Measurements from ENCODE around the gene CNGA2. TPM values are rescaled to one million over a fixed set of nuclear protein-coding genes. Genes with fewer than 3 reads are reported as not detected.

CNGA2 gene
- total and polyA plus RNA-seq, 3 donors from 2014 or later, result 0.50 to 2.0 (median 0.83) TPM

DNA sequence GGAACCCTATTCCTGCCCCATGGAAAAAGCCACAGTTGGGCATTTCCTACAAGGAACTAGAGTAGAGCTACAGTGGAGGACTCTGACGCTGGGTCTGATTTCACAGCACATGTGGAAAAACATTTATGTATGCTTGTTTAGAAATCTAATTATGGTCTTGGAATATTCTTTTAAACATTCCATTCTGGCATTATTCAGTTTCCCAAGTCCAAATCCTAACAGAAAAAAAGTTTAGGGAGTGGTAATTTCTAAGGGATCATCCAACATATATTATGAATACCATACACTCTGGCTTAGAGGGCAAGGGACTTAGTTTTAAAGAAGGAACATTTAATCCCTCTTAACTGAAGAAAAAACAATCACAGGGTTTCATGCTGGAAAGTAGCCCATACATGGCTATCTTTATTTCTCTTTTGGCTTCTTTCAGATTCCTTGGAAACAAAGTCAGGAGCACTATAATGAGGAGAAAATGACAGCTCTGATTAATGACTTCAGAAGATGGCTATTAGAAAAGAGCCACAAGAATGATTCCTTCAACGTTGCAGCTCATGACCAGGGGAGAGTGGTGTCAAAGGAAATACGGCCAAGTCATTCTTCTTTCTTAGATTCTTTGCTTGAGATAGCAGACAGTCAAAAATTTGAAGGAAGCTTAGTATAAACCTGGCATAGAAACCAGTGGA lies 56.1 kb downstream of the CNGA2 start:
- 59 to 68% methylated on average over 3 of the region's 3 CpGs for WGBS, 2 donors
- intact Hi-C loops (cut with DNase I; ENCODE audit: low total_unique reads), result no loop called here
- Histone ChIP-seq H3K27me3 (no peaks in the 10 kb centered on the region), H3K27ac (no peak overlapping the region), H3K36me3 (ENCODE audit: low read depth, missing control alignments) (no peaks in the 10 kb centered on the region), H3K4me3 (no peak overlapping the region), H3K4me1 (no peaks in the 10 kb centered on the region), H3K9me3 (no peaks in the 10 kb centered on the region)
- TF ChIP-seq POLR2A (IDR thresholded peaks at IDR 0.05), result no peak
- TF ChIP-seq, protein P1, sequence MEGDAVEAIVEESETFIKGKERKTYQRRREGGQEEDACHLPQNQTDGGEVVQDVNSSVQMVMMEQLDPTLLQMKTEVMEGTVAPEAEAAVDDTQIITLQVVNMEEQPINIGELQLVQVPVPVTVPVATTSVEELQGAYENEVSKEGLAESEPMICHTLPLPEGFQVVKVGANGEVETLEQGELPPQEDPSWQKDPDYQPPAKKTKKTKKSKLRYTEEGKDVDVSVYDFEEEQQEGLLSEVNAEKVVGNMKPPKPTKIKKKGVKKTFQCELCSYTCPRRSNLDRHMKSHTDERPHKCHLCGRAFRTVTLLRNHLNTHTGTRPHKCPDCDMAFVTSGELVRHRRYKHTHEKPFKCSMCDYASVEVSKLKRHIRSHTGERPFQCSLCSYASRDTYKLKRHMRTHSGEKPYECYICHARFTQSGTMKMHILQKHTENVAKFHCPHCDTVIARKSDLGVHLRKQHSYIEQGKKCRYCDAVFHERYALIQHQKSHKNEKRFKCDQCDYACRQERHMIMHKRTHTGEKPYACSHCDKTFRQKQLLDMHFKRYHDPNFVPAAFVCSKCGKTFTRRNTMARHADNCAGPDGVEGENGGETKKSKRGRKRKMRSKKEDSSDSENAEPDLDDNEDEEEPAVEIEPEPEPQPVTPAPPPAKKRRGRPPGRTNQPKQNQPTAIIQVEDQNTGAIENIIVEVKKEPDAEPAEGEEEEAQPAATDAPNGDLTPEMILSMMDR (IDR thresholded peaks at IDR 0.05), result no peak
- no peak for DNase-seq

DNA sequence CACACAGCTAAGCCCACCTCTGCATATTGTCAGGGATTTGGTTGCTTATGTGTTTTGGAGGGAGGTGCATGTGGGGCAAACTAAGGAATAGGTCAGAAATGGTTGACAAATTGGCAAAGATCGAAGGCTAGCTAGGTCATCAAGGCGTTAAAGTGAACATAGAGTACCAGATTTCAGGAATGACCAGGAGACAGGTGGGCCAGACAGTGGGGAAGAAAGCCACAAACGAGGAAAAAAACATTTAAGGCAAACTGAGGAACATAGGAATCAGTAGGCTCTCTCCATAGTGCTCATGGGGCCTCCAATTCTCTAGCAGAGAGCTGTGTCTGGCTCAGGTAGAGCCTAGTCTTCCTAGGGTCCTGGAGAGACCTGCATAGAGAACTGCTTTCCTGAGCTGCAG lies 57.4 kb downstream of the CNGA2 start:
- intact Hi-C loops (cut with DNase I; ENCODE audit: low total_unique reads), result no loop called here
- Histone ChIP-seq H3K9me3 (no peaks in the 10 kb centered on the region), H3K4me1 (no peaks in the 10 kb centered on the region), H3K36me3 (ENCODE audit: low read depth, missing control alignments) (no peaks in the 10 kb centered on the region), H3K27me3 (no peaks in the 10 kb centered on the region), H3K4me3 (no peak overlapping the region), H3K27ac (no peak overlapping the region)
- no peak for DNase-seq
- no peak for TF ChIP-seq POLR2A (IDR thresholded peaks at IDR 0.05)
- TF ChIP-seq, protein P1 (IDR thresholded peaks at IDR 0.05), result no peak
- WGBS, 2 donors, result 82 to 83% methylated on average over 3 of the region's 3 CpGs

DNA sequence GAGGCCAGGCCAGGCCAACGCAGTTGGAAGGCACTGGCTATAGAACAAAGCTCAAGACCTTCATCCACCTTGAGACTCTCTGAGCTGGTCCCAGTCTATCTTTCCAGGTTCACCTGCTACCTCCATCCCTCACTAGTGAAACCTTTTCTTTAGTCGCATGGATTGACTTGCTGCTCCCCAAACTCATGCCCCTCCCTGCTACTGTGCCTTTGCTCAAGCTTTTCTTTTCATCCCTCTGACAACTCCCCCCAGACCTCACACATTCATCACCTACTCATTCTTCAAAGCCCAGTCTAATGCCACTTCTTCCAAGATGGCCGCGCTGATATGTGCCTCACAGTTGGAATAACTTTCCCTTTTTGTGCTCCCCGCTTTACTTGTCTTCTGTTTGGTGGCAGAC lies 58.0 kb downstream of the CNGA2 start:
- Histone ChIP-seq H3K9me3 (no peaks in the 10 kb centered on the region), H3K27ac (no peak overlapping the region), H3K4me3 (no peak overlapping the region), H3K36me3 (ENCODE audit: low read depth, missing control alignments) (no peaks in the 10 kb centered on the region), H3K27me3 (no peaks in the 10 kb centered on the region), H3K4me1 (no peaks in the 10 kb centered on the region)
- 85 to 86% methylated on average over 4 to 5 of the region's 5 CpGs for WGBS, 2 donors
- TF ChIP-seq, protein P1 (IDR thresholded peaks at IDR 0.05), result no peak
- no peak for TF ChIP-seq POLR2A (IDR thresholded peaks at IDR 0.05)
- intact Hi-C loops (cut with DNase I; ENCODE audit: low total_unique reads), result no loop called here
- DNase-seq, result no peak

DNA sequence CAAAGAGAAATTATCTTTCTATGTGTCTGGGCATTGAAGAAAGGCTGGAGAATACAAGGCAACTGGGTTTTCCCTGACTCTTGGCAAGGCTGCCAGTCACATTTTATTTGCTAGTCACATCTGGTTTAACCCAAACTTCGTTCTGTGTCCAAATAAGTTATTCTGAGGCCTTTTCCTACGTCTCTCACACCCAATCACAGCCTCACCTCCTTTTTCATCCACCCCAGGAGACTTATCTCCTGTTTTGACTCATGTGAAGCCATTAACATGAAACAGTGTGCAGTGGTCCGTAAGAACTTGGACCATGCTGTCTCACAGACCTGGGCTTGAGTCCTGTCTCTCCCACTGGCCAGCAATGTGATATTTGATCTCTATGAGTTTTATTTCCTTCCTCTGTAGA lies 59.3 kb downstream of the CNGA2 start:
- H3K27me3 ChIP-seq, result no peaks in the 10 kb centered on the region
- H3K4me1 ChIP-seq, result no peaks in the 10 kb centered on the region
- H3K9me3 ChIP-seq, result no peaks in the 10 kb centered on the region
- H3K27ac ChIP-seq, result no peak overlapping the region
- no peak overlapping the region for H3K4me3 ChIP-seq
- TF ChIP-seq, protein P1 (IDR thresholded peaks at IDR 0.05), result no peak
- no peak for TF ChIP-seq POLR2A (IDR thresholded peaks at IDR 0.05)
- WGBS, 2 donors, result 69 to 71% methylated on average over 3 of the region's 3 CpGs
- DNase-seq, result no peak
- H3K36me3 ChIP-seq (ENCODE audit: low read depth, missing control alignments), result no peaks in the 10 kb centered on the region
- intact Hi-C loops (cut with DNase I; ENCODE audit: low total_unique reads), result no loop called here

Other genes with a start within 250 kb of the CNGA2 start
- 10 to 100 TPM; 31.1 to 34.1 TPM for gene PASD1, start 171.1 kb upstream of the CNGA2 start, total RNA-seq
- 29.4 TPM for gene PASD1, start 171.1 kb upstream of the CNGA2 start, polyA plus RNA-seq (ENCODE audit: insufficient read depth, low read depth, low replicate concordance)
- 1 to 10 TPM in 1 of 2 donors, under 1 TPM in 1; 0.94 to 1.7 TPM for gene PRRG3, start 39.3 kb upstream of the CNGA2 start, total RNA-seq
- 2.2 TPM for gene PRRG3, start 39.3 kb upstream of the CNGA2 start, polyA plus RNA-seq (ENCODE audit: insufficient read depth, low read depth, low replicate concordance)
- 1,000 to 10,000 TPM in 1 of 2 donors, 100 to 1,000 TPM in 1; 890 to 1,316 TPM for gene FATE1, start 18.7 kb upstream of the CNGA2 start, total RNA-seq
- gene FATE1, start 18.7 kb upstream of the CNGA2 start, polyA plus RNA-seq (ENCODE audit: insufficient read depth, low read depth, low replicate concordance), result 482 TPM
- gene MAGEA4, start 178.1 kb downstream of the CNGA2 start, total RNA-seq, result 10 to 100 TPM; 43.4 to 59.3 TPM
- gene MAGEA4, start 178.1 kb downstream of the CNGA2 start, polyA plus RNA-seq (ENCODE audit: insufficient read depth, low read depth, low replicate concordance), result 52.3 TPM
- gene GABRE, start 239.9 kb downstream of the CNGA2 start, total RNA-seq, result 1 to 10 TPM; 7.9 to 9.7 TPM
- gene GABRE, start 239.9 kb downstream of the CNGA2 start, polyA plus RNA-seq (ENCODE audit: insufficient read depth, low read depth, low replicate concordance), result 9.3 TPM